OCI-LY7 (cell line): ENCODE data around the gene SRGAP1. TPM values are rescaled to one million over a fixed set of nuclear protein-coding genes. Genes with fewer than 3 reads are reported as not detected.

Source experiments
- BruUV-seq: library from RNA; stranded (reverse); fragments of 400-500 nt; replicated peaks from 2 replicates; lab custom pipeline; 2021; lab: Mats Ljungman, UMichigan
- CTCF ChIA-PET: fragments of 300-600 bp; sonication (Branson Sonifier 250); formaldehyde crosslinking; loops from one replicate; lab custom pipeline; 2022; ENCODE audit warnings: antibody characterized with exemption; ENCODE audit not compliant: unreplicated experiment; lab: Charles Lee
- POLR2A ChIA-PET: fragments of 300-600 bp; sonication (Branson Sonifier 250); formaldehyde crosslinking; loops from one replicate; lab custom pipeline; 2022; ENCODE audit warnings: antibody characterized with exemption; lab: Charles Lee
- DNase-seq: peaks from one replicate; pipeline ENCODE4 v3.0.0-alpha.2; 2015; ENCODE audit warnings: low spot score
- H2AFZ ChIP-seq: fragments of 200-600 bp; sonication (generic), shearing (Covaris generic); 2 replicates; pipeline ENCODE4 v1.6.1; 2014; ENCODE audit warnings: mild to moderate bottlenecking, antibody characterized with exemption, low read length, moderate library complexity
- H3K27ac ChIP-seq: fragments of 200-600 bp; sonication (generic); 2 replicates; pipeline ENCODE4 v1.5.1; 2014; ENCODE audit warnings: mixed run types, low read depth, mild to moderate bottlenecking, moderate library complexity, low read length, inconsistent platforms; ENCODE audit not compliant: poor library complexity, severe bottlenecking
- H3K36me3 ChIP-seq: fragments of 200-600 bp; sonication (generic); 2 replicates; pipeline ENCODE4 v1.6.1; 2014; ENCODE audit warnings: mild to moderate bottlenecking, antibody characterized with exemption, low read length, moderate library complexity, mixed read lengths; ENCODE audit not compliant: insufficient read depth
- H3K4me1 ChIP-seq: fragments of 200-600 bp; sonication (generic); 2 replicates; pipeline ENCODE4 v1.5.1; 2014; ENCODE audit warnings: mild to moderate bottlenecking, low read length; ENCODE audit not compliant: insufficient read depth, poor library complexity, severe bottlenecking
- H3K4me2 ChIP-seq: fragments of 200-600 bp; sonication (generic); 2 replicates; pipeline ENCODE4 v1.6.1; 2014; ENCODE audit warnings: mild to moderate bottlenecking, low read length
- H3K4me3 ChIP-seq: fragments of 200-600 bp; sonication (generic); 2 replicates; pipeline ENCODE4 v1.5.1; 2014; ENCODE audit warnings: mild to moderate bottlenecking, low read depth, low read length; ENCODE audit not compliant: poor library complexity, severe bottlenecking
- H3K79me2 ChIP-seq: fragments of 200-600 bp; sonication (generic); 2 replicates; pipeline ENCODE4 v1.6.1; 2016; ENCODE audit warnings: low read depth, mild to moderate bottlenecking, low read length, moderate library complexity, mixed read lengths; ENCODE audit not compliant: insufficient read depth
- H3K9me2 ChIP-seq: fragments of 200-600 bp; sonication (generic); 2 replicates; pipeline ENCODE4 v1.6.1; 2016; ENCODE audit warnings: mild to moderate bottlenecking, low read length, mixed read lengths; ENCODE audit not compliant: insufficient read depth
- H3K9me3 ChIP-seq: fragments of 200-600 bp; sonication (generic); 2 replicates; pipeline ENCODE4 v1.6.1; 2014; ENCODE audit warnings: mild to moderate bottlenecking, mixed run types, low read length, mixed read lengths
- H4K20me1 ChIP-seq: fragments of 200-600 bp; sonication (generic); 2 replicates; pipeline ENCODE4 v1.6.1; 2014; ENCODE audit warnings: mild to moderate bottlenecking, antibody characterized with exemption, low read length, moderate library complexity, mixed read lengths; ENCODE audit not compliant: insufficient read depth
- CTCF ChIP-seq: fragments of 200-600 bp; sonication (generic); conservative IDR thresholded peaks from 2 replicates; pipeline ENCODE4 v1.5.1; 2014; ENCODE audit warnings: mild to moderate bottlenecking, antibody characterized with exemption, low read length, moderate library complexity, mixed read lengths
- EZH2phosphoT487 ChIP-seq: fragments of 200-600 bp; sonication (generic); IDR thresholded peaks from 2 replicates; pipeline ENCODE4 v1.6.1; 2018; ENCODE audit warnings: low read depth, borderline replicate concordance, mild to moderate bottlenecking, mixed run types, antibody characterized with exemption, low read length, moderate library complexity, mixed read lengths
- intact Hi-C: fragments of 100-400 bp; cut with micrococcal nuclease; formaldehyde crosslinking; loops from one replicate; pipeline ENCODE4 v1.10.0; 2022; ENCODE audit not compliant: unreplicated experiment
- total RNA-seq, 2 experiments: library from RNA; depleted of rRNA in 1 of 2; stranded (reverse); fragments of >200 nt in 1 of 2; shearing (Covaris generic) in 1 of 2; gene quantifications; 2 replicates each; pipeline ENCODE4 v1.2.3, GENCODE V29; 2014 to 2022

The SRGAP1 gene
- total RNA-seq, 2 experiments from 2014 or later: 0.06 TPM; not detected in 1

- Histone ChIP-seq H3K4me3 (no peak overlapping the region), H3K36me3 (no peaks in the 10 kb centered on the region), H3K27ac (no peak overlapping the region), H3K9me2 (no peaks in the 10 kb centered on the region), H4K20me1 (no peaks in the 10 kb centered on the region), H2AFZ (no peak overlapping the region), H3K4me2 (no peak overlapping the region), H3K9me3 (no peaks in the 10 kb centered on the region), H3K79me2 (no peaks in the 10 kb centered on the region), H3K4me1 (no peaks in the 10 kb centered on the region)
- POLR2A ChIA-PET: interaction anchor here (0.6 to 0.8 kb wide), 2 partner anchors 311 to 328 kb away, joined by 3 to 4 read pairs; no protein-coding TSS in a partner anchor
- no peak for TF ChIP-seq CTCF
- no peak for TF ChIP-seq EZH2phosphoT487
- CTCF ChIA-PET: no interaction called here
- no peak for DNase-seq
- intact Hi-C loops: no loop called here
- no TSS peak for BruUV-seq
These were observed 26.3 kb downstream of the SRGAP1 start for GRCh38 chr12:63870838-63871237.

GRCh38 chr12:63874897-63875480, 30.5 kb downstream of the SRGAP1 start:
- H3K27ac ChIP-seq: no peak overlapping the region
- H3K4me2 ChIP-seq: no peak overlapping the region
- no peaks in the 10 kb centered on the region for H3K79me2 ChIP-seq
- no peak overlapping the region for H3K4me3 ChIP-seq
- BruUV-seq: no TSS peak
- H2AFZ ChIP-seq: no peak overlapping the region
- H3K4me1 ChIP-seq: no peaks in the 10 kb centered on the region
- H3K36me3 ChIP-seq: no peaks in the 10 kb centered on the region
- TF ChIP-seq CTCF (no peak), EZH2phosphoT487 (no peak)
- no peaks in the 10 kb centered on the region for H3K9me3 ChIP-seq
- H3K9me2 ChIP-seq: no peaks in the 10 kb centered on the region
- no peak for DNase-seq
- intact Hi-C loops: no loop called here
- POLR2A ChIA-PET: interaction anchor here (0.6 to 1.1 kb wide), 2 partner anchors 19 to 1007 kb away, joined by 3 to 4 read pairs; no protein-coding TSS in a partner anchor
- CTCF ChIA-PET: interaction anchor here (0.6 kb wide), 1 partner anchor 88 kb away, joined by 3 read pairs; no protein-coding TSS in a partner anchor
- H4K20me1 ChIP-seq: no peaks in the 10 kb centered on the region

- no peaks in the 10 kb centered on the region for H3K36me3 ChIP-seq
- H3K4me1 ChIP-seq: no peaks in the 10 kb centered on the region
- ChIA-PET POLR2A (interaction anchor here (0.5 to 1.5 kb wide), 4 partner anchors 15 to 617 kb away, joined by 3 to 4 read pairs (median 4); no protein-coding TSS in a partner anchor), CTCF (no interaction called here)
- DNase-seq: no peak
- no peak overlapping the region for H3K4me3 ChIP-seq
- H2AFZ ChIP-seq: no peak overlapping the region
- H3K9me2 ChIP-seq: no peaks in the 10 kb centered on the region
- TF ChIP-seq EZH2phosphoT487 (no peak), CTCF (no peak)
- no peaks in the 10 kb centered on the region for H3K9me3 ChIP-seq
- H3K27ac ChIP-seq: no peak overlapping the region
- H4K20me1 ChIP-seq: no peaks in the 10 kb centered on the region
- H3K79me2 ChIP-seq: no peaks in the 10 kb centered on the region
- BruUV-seq: no TSS peak
- H3K4me2 ChIP-seq: no peak overlapping the region
- intact Hi-C loops: no loop called here
These were observed 31.2 kb downstream of the SRGAP1 start for GRCh38 chr12:63875703-63876102.
